Measurements from ENCODE around the gene SEC14L6.

GRCh38 chr22:30488121-30488520 is 58.4 kb downstream of the SEC14L6 start:
- no peak for TF ChIP-seq EZH2 (IDR thresholded peaks at IDR 0.05; ENCODE audit: borderline replicate concordance, low read depth, low read length, severe bottlenecking)
- no peak for TF ChIP-seq CTCF (IDR thresholded peaks at IDR 0.05; ENCODE audit: borderline replicate concordance, extremely low read depth, low read length, poor library complexity, severe bottlenecking)

All from DND-41 (cell line).